Germinal center (tissue), 1 donor: Measurements from ENCODE around the gene SHISAL1.

Source experiments
- DNase-seq: peaks from one replicate; pipeline ENCODE4 v3.0.0; 2012; ENCODE audit warnings: mixed read lengths, low spot score

Gene SHISAL1

DNA sequence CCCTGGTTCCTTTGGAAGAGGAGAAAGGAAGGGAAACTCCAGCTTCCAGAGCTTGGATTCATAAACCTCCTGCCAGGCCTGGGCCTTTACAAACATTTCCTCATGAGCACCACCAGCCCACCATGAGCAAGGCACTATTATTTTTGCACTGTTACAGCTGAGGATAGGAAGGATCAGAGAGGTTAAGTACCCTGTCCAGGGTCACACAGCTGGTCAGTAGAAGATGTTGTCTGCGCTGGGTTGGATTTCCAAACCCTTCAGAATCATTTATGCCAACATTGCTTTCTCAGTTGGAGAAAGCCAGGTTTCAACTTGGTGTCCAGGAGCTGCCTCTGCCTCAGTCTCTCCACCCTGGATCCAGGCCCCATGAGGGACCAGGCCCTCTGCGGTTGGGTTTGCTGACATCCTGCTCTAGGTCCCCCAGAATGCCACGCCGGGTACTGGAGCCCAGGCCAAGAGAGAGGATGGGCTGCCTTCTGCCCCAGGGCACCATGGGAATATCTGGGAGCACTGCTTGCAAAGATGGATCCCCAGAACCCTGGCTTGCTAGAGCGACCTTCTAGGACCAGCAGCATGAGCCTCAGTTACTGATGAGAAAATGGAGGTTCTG, 29.7 kb upstream of the SHISAL1 start:
- no peak for DNase-seq

DNA sequence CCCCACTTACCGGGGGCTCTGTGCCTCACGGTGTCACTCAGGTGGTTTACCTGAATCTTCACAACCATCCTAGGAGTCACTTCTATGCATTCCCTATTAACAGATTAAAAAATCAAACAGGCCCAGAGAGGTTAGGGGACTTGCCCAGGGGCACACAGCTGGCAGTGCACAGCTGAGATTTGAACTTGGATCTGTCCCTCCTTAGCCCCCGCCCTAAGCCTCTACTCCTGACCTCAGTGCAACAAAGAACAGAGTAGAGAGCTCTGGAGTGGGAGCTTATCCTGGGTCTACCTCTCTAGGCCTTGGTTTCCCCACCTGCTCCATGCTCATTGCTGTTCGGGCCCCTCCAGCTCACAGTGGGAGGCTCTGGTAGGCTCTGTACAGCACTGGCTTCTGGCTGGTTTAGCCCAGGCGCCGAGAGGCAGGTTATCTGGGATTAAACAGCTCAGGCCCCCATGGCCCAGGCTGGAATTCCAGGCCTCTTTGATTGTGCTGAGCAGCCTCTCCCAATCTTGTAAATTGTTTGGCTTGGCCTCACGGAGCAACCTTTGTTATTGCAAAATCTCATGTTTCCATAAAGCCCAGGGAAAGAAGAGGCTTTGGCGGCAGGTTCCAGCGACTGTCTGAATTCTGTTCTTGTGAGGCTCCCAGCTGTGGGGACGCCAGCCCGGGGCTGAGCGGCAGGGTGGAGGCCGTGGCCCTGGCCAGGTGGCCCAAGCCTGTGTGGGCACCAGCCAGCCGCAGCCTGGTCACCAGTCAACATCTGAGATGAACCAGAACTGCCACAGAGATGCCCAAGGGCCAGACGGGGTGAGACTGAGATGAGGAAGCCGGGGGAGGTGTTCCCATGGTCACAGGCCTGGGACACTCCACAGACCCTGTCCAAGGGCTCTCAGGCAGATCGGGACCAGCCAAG, 28.9 kb upstream of the SHISAL1 start:
- no peak for DNase-seq

DNA sequence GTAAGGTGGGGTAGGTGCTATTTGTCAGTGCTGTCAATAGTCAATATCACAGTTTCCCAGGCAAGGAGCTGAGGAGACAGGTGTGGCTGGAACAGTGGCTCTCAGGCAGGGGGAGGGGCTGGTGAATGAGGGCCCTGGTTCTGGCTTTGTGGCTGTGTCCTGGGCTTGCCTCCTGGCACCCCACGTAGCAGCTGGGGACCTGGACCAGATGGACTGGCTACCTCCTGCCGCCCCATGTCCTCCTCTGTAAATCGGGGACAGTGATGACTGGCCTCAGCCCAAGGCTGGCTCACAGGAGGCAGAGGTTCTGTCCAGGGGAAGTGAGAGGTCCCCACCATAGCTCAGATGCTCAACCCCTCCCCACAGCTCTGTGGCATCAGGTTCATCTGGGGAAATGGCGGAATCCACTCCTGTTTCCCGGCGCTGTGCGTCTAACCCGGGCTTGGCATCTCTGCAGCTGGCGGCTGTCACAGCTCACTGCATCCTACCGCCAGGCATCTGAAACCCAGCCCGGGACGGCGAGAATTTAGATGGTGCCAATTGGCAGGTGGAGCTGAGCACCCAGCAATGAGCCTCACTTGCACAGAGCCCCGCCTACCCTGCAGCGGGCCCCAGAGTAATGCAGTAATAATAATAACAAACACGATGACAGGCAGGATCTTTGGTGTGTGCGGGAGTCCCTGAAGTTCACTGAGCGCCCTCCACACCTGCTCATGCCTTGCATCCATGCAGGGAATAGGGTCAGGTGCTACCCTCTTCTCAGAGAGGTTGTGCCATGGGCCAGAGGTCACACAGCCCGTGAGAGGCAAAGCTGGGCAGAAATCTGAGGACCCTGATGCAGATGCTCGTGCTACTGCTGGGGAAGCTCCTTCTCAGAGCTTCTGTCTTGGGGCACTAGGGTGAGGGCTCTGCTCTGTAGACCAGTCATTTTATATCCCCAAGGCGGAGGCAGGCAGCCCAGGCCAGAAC, 27.8 kb upstream of the SHISAL1 start:
- DNase-seq = no peak

DNA sequence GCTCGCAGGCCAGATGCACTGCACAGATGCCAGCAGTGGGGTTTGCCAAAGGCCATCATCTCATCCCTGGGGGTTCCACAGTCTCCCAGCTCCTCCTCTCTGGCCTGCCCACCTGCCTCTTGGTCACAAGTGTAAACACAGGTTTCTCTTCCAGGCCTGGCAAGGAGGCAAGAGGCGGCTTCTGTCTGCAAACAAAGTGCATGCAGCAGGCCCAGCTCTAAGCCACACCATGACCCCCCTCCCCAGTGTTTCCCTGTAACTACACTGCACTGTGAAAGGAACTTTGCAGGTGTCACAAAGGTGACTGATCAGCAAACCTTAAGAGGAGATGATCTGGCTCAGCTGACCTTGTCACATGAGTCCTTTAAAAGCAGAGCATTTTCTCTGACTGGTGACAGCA, 26.2 kb upstream of the SHISAL1 start:
- DNase-seq = no peak

DNA sequence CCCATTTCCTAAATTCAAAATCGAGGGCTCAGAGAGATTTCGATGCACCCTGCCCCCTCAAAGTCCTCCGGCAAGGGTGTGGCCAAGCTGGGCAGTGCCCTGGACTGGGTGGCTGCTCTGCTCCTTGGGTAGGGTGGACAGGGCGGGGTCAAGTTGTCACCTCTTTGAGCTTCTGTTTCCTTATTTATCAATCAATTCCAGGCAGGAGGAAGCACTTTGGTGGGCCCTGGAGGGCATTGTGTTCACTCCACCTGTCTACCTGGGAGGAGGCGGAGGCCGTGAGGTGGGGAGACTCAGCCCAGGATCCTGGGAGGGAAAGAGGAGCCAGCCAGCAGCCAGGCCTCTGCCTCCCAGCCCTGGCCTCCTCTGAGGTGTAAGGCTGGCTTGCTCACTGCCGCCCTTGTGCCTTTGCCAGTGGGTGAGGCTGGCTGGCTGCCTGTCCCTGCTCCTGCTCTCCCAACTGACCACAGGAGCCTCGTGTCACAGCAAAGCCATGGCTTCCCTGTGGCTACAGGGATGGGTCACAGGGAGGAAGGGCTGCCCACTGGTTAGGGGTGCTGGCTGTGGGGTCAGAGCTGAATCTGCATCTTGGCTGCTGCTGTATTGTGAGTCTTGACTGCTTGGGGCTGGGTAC, 25.5 kb upstream of the SHISAL1 start:
- DNase-seq = no peak

DNA sequence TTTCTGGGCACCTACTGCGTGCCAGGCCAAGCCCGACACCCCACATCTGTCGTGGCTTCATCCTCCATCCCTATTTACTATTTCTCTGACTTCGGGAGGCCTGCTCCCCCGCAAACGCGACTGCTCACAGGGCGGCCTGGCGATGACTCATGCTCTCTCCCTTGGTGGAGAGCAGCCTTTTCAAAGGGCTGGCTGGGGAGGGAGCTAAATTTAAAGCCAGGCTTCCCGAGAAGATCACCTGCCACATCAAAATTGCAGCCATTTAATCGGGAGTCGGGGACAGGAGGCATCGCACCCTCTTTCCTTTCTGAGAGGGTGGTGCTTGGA, 24.9 kb upstream of the SHISAL1 start:
- no peak for DNase-seq

DNA sequence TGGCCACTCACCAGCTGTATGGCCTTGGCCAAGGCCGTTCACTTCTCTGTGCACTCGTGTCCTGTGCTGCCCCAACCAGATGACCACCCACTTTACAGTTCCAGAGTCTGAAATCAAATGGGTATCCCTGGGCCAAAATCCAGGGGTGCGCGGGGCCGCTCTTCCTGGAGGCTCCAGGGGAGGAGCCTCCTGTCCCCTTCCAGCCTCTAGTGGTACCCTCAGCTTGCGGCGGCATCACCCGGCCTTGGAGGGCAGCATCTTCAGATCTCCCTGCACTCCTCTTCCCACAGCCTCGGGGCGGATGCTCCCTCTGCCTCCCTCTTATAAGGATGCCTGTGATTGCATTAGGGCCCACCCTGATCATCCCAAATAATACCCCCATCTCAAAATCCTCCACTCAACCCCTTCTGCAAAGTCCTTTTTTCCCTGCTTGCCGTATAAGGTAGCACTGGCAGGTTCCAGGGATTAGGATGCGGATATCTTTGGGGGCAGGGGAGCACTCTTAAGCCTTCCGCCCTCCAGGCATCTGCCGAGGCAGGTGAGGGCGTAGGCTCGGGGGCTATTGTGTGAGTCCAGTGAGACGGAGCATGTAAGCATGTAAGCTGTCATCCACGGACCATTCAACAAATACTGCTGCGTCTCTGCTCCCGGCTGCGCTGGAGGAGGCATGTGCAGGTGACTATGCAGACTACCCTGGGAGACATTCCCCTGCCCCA, 24.4 kb upstream of the SHISAL1 start:
- no peak for DNase-seq

DNA sequence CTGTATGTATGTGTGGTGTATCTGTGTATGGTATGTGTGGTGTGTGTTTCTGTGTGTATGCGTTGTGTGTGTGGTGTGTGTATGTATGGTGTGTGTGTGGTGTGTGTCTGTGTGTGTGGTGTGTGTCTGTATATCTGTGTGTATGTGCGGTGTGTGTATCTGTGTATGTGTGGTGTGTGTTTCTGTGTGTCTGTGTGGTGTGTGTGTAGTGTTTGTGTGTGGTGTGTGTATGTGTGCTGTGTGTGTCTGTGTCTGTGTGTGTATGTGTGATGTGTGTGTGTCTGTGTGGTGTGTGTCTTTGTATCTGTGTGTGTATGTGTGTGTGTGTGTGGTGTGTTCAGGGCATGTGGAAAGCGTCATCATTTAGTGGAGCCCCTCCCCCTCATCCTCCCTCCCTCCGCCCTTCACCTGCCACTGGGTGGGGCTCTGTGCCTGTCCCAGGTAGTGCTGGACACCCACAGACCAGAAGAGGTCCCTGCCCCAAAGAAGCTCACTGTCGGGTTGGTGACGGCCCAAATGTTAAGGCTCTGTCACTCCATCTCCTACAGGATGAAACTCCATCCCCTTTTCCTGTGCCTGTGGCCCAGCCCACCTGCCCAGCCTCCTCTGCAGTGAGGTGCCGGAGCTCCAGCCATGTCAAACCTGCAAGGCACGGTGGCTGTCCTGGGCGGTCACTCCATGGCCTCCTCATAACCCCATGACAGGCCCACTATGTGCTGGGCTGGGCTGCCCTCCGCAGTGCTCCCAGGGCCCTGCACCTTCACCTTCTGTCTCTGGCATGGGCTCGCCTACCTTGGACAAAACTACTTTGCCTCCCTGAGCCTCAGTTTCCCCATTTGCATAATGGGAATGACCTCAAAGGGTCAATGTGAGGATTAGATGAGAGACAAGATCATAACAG, 23.4 kb upstream of the SHISAL1 start:
- no peak for DNase-seq

DNA sequence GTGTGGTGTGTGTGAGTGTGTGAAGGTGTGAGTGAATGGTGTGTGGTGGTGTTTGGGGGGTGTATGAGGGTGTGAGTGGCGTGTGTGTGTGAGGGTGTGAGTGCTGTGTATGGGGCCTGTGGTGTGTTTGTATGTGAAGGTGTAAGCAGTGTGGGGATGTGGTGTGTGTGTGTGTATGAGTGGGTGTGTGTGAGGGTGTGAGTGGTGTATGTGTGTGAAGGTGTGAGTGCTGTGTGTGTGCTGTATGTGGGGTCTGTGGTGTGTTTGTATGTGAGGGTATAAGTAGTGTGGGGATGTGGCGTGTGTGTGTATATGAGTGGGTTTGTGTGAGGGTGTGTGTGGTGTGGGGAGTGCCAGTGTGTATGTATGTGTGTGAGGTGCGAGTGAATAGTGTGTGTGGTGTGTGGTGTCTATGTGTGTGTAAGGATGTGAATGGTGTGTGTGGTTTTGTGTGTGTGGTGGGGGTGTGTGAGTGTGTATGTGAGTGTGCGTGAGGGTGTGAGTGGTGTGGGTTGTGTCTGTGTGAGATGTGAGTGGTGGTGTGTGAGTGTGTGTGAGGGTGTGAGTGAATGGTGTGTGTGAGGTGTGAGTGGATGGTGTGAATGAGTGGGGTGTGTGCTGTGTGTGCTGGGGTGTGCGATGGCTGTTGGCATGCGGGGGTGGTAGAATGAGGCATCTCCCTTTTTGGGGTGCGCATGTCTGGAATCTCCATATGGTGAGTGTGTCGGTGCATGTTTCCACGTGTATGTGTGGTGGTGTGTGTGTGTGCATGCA, 22.5 kb upstream of the SHISAL1 start:
- DNase-seq = no peak

DNA sequence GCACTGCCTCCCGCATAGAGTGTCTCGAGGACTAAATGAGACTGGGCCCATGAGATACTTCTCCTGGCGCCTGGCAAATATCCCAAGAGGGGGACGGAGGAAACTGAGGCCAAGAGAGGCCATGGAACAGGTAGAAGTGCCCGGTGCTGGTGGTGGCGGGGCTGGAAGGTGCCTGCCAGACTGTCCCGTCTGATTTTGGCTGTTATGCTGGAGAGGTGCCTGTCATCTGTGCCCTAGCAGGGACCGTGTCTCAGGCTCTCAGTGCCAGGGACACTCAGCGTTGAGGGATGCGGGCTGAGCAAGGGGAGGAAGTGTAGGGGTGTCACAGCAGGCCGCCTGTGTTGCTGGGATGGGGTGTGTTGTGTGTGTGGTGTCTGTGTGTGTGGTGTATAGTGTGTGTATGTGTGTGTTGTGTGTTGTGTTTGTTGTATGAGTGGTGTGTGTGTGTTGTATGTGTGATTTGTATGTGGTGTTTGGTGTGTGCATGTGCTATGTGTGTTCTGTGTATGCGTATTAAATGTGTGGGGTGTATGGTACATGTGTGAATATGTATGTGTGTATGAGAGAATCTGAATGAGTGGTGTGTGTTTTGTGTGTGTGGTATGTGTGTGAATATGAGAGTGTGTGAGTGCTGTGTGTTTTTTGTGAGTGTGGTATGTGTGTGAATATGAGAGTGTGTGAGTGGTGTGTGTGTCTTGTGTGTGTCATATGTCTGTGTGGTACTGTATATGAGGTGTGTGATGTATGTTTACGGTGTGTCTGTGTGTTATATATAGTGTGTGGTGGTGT, 21.3 kb upstream of the SHISAL1 start:
- DNase-seq = no peak

DNA sequence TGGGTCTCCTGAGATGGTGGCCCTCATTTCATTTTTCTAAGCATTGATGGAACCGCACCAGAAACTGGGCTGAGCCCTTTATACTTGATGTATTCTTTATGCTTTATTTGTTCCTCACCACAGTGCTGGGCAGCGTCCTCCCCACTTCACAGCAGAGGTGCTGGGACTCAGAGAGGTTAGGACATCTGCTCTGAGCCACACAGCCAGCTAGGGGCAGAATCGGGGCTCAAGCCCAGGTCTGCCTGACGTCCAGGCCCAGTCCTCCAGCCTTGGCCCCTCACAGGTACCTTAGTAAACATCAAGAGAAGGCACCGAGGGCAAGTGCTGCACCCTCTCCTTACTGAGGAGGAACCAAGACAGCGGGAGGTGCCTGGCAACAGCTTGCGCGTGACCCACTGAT, 20.2 kb upstream of the SHISAL1 start:
- DNase-seq = no peak

DNA sequence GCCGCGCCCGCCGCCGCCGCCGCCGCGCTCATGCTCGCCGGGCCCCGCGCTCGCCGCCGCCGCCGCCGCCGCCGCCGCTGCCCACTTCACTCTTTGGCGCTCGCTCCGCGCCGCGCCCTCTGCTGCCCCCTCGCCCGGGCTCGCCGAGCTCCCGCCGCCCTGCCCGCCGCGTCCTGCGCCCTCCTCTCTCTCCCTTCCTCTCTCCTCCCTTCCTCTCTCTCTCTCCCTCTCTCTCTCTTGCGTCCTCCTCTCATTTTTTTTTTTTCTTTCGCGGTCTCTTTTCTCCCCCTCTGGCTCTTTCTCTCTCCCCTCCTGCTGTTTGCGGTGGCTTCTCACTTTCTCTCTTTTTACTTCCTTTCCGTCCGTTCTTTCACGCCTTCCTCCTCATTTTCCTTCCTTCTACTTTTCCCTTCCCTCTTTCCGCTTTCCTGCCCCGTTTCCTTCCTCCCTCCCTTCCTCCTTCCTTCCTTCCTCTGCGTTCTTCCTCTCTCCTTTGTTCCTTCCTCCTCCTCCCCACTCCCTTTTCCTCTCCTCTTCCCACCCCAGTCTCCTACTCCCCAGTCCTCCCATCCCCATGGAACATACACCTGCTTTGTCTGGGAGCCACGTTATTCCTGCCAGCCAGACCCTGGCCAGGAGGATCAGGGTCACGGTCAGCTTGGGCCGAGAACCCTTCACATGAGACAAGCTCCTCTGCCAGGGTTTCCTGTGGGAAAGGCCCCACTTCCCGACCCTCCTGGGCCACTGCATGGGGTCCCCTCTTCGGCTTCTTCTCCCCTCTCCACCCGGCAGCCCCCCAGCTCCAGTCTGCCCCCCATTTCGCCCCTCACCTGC, 19.3 kb upstream of the SHISAL1 start:
- no peak for DNase-seq

DNA sequence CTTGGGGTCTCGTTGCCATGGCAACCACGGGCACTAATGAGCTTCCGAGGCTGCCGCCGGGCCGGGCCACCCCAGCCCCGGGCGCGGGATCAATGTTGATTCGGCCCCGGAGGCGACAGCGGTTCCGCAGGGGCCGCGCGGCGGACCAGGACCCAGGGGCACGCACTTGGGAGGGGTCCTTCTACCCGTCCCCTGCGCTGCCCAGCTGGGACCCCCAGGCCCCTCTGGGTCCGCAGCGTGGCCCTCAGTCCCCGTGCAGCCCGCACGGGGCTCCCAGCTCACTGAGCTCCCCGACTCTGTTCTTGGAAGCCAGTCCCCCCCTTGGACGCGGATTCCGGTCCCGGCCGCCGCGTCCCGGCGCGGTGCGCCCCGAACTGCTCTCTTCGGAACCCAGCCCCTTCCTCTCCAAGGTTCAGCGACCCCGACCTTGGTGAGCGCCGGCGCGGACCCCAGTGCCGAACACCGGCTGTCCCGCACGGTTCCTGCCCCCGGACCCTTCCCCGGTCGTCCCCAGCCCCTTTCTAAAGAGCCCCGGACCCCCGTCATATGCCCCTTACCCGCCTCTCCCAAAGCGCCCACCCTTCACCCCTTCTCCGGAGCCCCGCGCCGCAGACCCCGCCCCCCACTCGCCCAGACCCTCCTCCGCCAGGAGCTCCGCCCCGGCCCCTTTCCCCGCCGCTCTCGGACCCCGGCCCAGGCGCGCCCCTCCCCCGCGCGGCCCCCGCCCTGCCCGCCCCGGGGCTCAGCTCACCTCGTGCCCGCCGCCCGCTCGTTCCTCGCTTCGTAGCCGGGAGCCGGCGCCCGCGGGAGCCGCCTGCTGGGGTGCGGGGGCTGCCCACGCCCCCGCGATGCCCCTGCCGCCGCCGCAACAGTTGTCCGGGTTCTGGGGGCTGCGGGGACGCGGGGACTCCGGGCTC, 18.3 kb upstream of the SHISAL1 start:
- DNase-seq = no peak

DNA sequence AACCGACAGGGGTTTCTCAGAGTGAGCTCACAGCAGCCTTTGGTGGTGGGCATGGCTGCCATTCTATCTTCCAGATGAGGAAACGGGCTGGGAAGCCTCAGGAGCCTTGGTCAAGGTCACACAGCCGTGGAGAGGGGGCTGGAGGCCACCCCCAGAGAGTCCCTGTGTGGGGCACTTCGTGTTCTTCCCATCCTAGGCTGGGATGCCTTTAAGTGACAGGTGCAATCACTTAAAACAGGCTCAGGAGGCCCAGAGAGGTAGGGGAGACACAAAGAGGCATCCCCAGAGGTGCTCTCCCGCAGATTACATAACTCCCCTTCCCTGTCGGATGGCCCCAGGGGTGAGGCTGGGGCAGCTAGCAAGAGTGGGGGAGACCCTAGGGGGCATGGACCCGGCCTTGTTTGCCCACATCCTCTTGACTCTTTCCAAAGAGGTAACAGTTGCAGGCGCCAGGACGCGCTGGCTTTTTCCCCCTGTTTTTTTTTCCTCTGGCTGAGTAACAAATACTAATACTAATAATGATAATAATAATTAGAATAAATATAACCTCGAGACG, 17.5 kb upstream of the SHISAL1 start:
- DNase-seq = no peak

DNA sequence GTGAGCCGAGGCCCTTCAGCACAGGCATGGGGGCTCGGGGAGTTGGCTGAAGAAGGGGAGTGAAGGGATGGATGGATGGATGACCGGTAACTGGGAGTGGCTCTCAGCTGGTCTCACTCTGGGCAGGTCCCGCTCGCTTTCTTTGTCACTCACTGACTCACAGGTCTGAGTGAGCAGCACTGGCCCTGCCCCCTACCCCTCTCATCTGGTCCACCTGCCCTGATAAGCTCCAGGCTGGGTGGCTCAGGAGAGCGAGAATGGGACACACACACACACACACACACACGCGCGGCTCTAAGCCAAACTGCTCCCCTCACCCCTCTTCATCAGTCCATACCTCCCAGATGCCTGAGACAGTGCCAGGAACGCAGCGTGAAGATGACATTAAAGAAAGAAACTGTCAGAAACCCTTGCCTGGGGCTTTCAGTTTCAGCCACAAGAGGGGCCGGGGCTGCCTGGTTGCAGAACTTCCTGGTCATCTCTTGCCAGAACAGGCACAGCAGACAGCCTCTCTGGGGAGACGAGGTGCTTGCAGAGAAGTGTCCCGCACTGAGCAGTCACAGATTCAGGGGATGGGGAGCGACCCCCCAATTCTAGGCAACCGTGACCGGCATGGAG, 16.5 kb upstream of the SHISAL1 start:
- no peak for DNase-seq

DNA sequence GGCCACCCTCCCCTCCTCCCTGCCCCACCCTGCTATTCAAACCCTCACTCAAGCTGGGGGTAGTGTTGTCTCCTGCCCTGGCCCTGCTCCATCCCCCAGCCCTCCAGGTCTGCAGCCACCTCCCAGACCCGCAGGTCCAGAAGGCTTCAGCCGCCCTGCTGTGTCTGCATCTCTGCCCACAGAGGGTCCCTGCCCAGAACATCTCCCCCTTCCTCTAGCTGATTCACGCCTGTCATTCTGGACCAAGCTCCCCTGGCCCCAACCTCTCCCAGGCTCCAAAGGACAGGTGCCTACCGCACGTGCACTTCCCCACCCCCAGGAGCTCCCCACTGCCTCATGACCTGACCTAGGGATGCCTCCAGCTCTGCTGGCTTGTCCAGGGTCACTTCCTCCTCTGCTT, 16.0 kb upstream of the SHISAL1 start:
- no peak for DNase-seq
